CD4-positive, alpha-beta T cell treated with Interleukin-17A for 1 hour (primary cell): ENCODE results near the gene MAN1A2.
"Not testable (repeated sequence)": the region's sequence is repeated elsewhere in the genome, so short reads cannot be mapped to it uniquely, and the experiment has no call there.

Source experiments
- DNase-seq: peaks from one replicate; pipeline ENCODE4 v3.0.0-alpha.2; 2020

Gene MAN1A2

GRCh38 chr1:117367046-117368025 lies at the start of gene MAN1A2:
TSS of gene MAN1A2 (plus strand) at chr1:117367449. CDS start at chr1:117368184, 735 bp downstream.
- DNase-seq: peak; percentile 82

- DNase-seq: no peak
These were observed 49.2 kb upstream of the MAN1A2 start for GRCh38 chr1:117318011-117318410.

GRCh38 chr1:117318426-117318825 lies 48.8 kb upstream of the MAN1A2 start:
- DNase-seq: no peak

GRCh38 chr1:117320515-117320914 lies 46.7 kb upstream of the MAN1A2 start:
- DNase-seq: no peak

GRCh38 chr1:117321680-117322609 lies 45.3 kb upstream of the MAN1A2 start:
- no peak for DNase-seq

GRCh38 chr1:117324357-117324756 lies 42.9 kb upstream of the MAN1A2 start:
- no peak for DNase-seq

GRCh38 chr1:117326035-117326434 lies 41.2 kb upstream of the MAN1A2 start:
- not testable (repeated sequence) for DNase-seq

- DNase-seq: no peak
These were observed 40.2 kb upstream of the MAN1A2 start for GRCh38 chr1:117327011-117327410.

- DNase-seq: no peak
These were observed 31.7 kb upstream of the MAN1A2 start for GRCh38 chr1:117335376-117336086.

GRCh38 chr1:117336088-117336817 lies 31.0 kb upstream of the MAN1A2 start:
- DNase-seq: no peak

GRCh38 chr1:117339866-117340700 lies 27.2 kb upstream of the MAN1A2 start:
- DNase-seq: peak; percentile 55

- DNase-seq: no peak
These were observed 26.1 kb upstream of the MAN1A2 start for GRCh38 chr1:117341123-117341522.

GRCh38 chr1:117342397-117342796 lies 24.9 kb upstream of the MAN1A2 start:
- DNase-seq: no peak

- peak; percentile 19 for DNase-seq
These were observed 20.9 kb upstream of the MAN1A2 start for GRCh38 chr1:117346206-117346928.

- DNase-seq: no peak
These were observed 19.3 kb upstream of the MAN1A2 start for GRCh38 chr1:117347907-117348306.

GRCh38 chr1:117352695-117353094 lies 14.6 kb upstream of the MAN1A2 start:
- not testable (repeated sequence) for DNase-seq

- peak; percentile 60 for DNase-seq
These were observed 9.2 kb upstream of the MAN1A2 start for GRCh38 chr1:117357833-117358603.

GRCh38 chr1:117358604-117358887 lies 8.7 kb upstream of the MAN1A2 start:
- DNase-seq: not testable (repeated sequence)

GRCh38 chr1:117359561-117360289 lies 7.5 kb upstream of the MAN1A2 start:
- DNase-seq: no peak
